Naive thymus-derived CD4-positive, alpha-beta T cell (primary cell): Measurements from ENCODE around the gene SLC22A23. TPM values are rescaled to one million over a fixed set of nuclear protein-coding genes. Genes with fewer than 3 reads are reported as not detected.

ENCODE experiments used
- ATAC-seq: fragments of 150-1000 bp; cut with Tn5 transposase; 2 replicates; pipeline ENCODE4 v1.10.0; 2021; ENCODE audit warnings: mild to moderate bottlenecking, moderate library complexity
- CTCF ChIA-PET: fragments of 350-600 bp; sonication (Branson Sonifier 250); formaldehyde crosslinking; loops from one replicate; lab custom pipeline; 2021; ENCODE audit warnings: antibody characterized with exemption; lab: Charles Lee
- POLR2A ChIA-PET: fragments of 350-600 bp; sonication (Branson Sonifier 250); formaldehyde crosslinking; loops from one replicate; lab custom pipeline; 2021; ENCODE audit warnings: antibody characterized with exemption, inconsistent platforms; lab: Charles Lee
- DNase-seq, 9 donors: peaks; one replicate each; pipeline versions ENCODE4 v3.0.0 to v3.0.0-alpha.2; 2020 to 2022; ENCODE audit warnings: mixed read lengths in 1 of 9
- H3K27ac ChIP-seq: one replicate; pipeline ENCODE4 v1.7.0; 2013; ENCODE audit warnings: mild to moderate bottlenecking, low read depth, low read length, moderate library complexity
- H3K27me3 ChIP-seq, 2 donors: one replicate each; pipeline ENCODE4 v1.7.0; 2013; ENCODE audit warnings: low read length in 2 of 2, mild to moderate bottlenecking in 2 of 2, moderate library complexity in 2 of 2; ENCODE audit not compliant: control insufficient read depth in 2 of 2, insufficient read depth in 2 of 2
- H3K36me3 ChIP-seq, 3 experiments: 1 replicate in 2 of 3; 2 replicates in 1 of 3; pipeline ENCODE4 v1.7.0; 2013; ENCODE audit warnings: low read length in 3 of 3, mild to moderate bottlenecking in 3 of 3, moderate library complexity in 1 of 3; ENCODE audit not compliant: insufficient read depth in 3 of 3, control insufficient read depth in 2 of 3
- H3K4me1 ChIP-seq, 2 donors: one replicate each; pipeline ENCODE4 v1.7.0; 2013; ENCODE audit warnings: low read length in 2 of 2, mild to moderate bottlenecking in 2 of 2, moderate library complexity in 1 of 2; ENCODE audit not compliant: control insufficient read depth in 2 of 2, insufficient read depth in 2 of 2
- H3K4me3 ChIP-seq: 2 replicates; pipeline ENCODE4 v1.7.0; 2013; ENCODE audit warnings: mild to moderate bottlenecking, low read length
- H3K9me3 ChIP-seq, 3 experiments: 1 replicate in 2 of 3; 2 replicates in 1 of 3; pipeline ENCODE4 v1.7.0; 2013; ENCODE audit warnings: low read length in 3 of 3; ENCODE audit not compliant: control insufficient read depth in 2 of 3
- H3K27ac Mint-ChIP-seq, 9 donors: one replicate each; pipeline ENCODE4 v1.8.0; 2020 to 2022; ENCODE audit warnings: mixed read lengths in 9 of 9, mild to moderate bottlenecking in 8 of 9, moderate library complexity in 5 of 9, inconsistent platforms in 2 of 9
- H3K27me3 Mint-ChIP-seq, 5 donors: one replicate each; pipeline ENCODE4 v1.8.0; 2021 to 2022; ENCODE audit warnings: mixed read lengths in 5 of 5, mild to moderate bottlenecking in 1 of 5
- H3K36me3 Mint-ChIP-seq, 5 donors: one replicate each; pipeline ENCODE4 v1.8.0; 2020 to 2022; ENCODE audit warnings: mixed read lengths in 5 of 5, mild to moderate bottlenecking in 3 of 5, inconsistent platforms in 1 of 5
- H3K4me1 Mint-ChIP-seq, 7 donors: one replicate each; pipeline ENCODE4 v1.8.0; 2020 to 2022; ENCODE audit warnings: mixed read lengths in 7 of 7, mild to moderate bottlenecking in 3 of 7, inconsistent platforms in 1 of 7
- H3K4me3 Mint-ChIP-seq, 10 donors: one replicate each; pipeline ENCODE4 v1.8.0; 2020 to 2022; ENCODE audit warnings: mild to moderate bottlenecking in 10 of 10, mixed read lengths in 10 of 10, moderate library complexity in 6 of 10, inconsistent platforms in 2 of 10
- H3K9me3 Mint-ChIP-seq, 11 donors: one replicate each; pipeline ENCODE4 v1.8.0; 2020 to 2022; ENCODE audit warnings: mixed read lengths in 11 of 11, mild to moderate bottlenecking in 4 of 11, inconsistent platforms in 1 of 11, moderate library complexity in 1 of 11
- intact Hi-C, 2 donors: fragments of 100-400 bp; cut with micrococcal nuclease; formaldehyde crosslinking; loops; one replicate each; pipeline ENCODE4 v1.15.1; 2023
- polyA plus RNA-seq, 2 donors: library from polyadenylated mRNA; unstranded; fragments of 300-500 nt; fragmentation: Illumina TruSeq; gene quantifications; one replicate each; pipeline ENCODE4 v1.2.3, GENCODE V29; 2021
- total RNA-seq, 6 experiments: library from RNA in 5 of 6; stranded (reverse) in 5 of 6; gene quantifications; 1 replicate in 5 of 6; 2 replicates in 1 of 6; pipeline ENCODE4 v1.2.3 and lab custom pipeline; 2021 to 2026

Gene SLC22A23
- total and polyA plus RNA-seq, 7 experiments from 2014 or later, result 1.1 to 23.8 (median 13.6) TPM

DNA sequence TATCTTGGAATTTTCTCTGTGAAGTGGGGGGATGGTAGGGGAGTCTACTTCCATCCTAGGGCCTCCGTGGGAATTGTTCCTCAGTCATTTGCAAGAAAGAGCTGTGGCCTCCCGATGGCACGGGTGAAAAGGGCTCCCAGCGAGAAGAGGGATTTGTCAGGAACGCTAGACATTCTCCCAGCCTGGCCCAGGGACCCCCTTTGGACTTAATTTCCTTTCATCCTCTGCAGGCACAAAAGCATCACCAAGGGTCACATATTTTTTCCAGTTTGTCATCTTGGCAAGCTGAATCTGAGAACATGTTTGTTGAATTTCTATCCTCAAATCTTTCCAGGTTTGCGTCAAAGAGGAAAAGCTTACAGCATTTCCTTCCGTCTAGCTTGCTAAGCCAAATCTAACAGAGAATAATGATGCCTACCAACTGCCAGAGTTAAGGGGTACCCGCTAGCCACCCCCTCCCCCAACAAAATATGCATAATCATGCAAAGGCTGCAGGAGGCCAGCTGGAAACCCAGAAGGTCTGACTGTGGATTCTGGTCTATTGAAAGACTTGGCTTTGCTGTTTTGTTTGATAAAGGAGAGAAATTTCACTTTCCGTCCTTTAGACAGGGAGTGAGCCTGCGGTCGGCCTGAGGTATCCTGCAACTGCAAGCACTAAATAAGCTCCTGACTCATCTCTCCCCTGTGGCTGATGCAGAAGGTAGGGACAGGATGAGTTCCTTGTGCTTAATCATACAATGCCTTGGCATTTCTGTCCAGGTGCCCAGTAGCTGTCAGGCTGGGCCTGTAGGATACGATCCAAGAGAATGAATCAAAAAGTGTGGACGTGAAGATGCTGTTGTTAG is 175.0 kb downstream of the SLC22A23 start:
- DNase-seq (no peak), ATAC-seq (no peak)
- Mint-ChIP-seq H3K27me3 (no peaks in the 10 kb centered on the region), H3K9me3 (peaks cover 0 to 2% (median 0%) of the 10 kb centered on the region in 11 donors), H3K4me1 (peaks cover 0 to 6% (median 4%) of the 10 kb centered on the region in 7 donors), H3K36me3 (peaks cover 0 to 3% (median 0%) of the 10 kb centered on the region in 5 donors), H3K27ac (no peak overlapping the region), H3K4me3 (no peak overlapping the region)
- ChIA-PET CTCF (interaction anchor here (0.8 to 4.6 kb wide), 7 partner anchors 8 to 697 kb away, joined by 3 to 67 read pairs (median 4); no protein-coding TSS in a partner anchor), POLR2A (interaction anchor here (0.9 to 1.1 kb wide), 2 partner anchors 175 to 178 kb away, joined by 3 read pairs; partner anchors contain the start of gene SLC22A23)
- H3K36me3 ChIP-seq, result peaks cover 0 to 33% (median 0%) of the 10 kb centered on the region in 3 experiments
- no peak overlapping the region for H3K4me3 ChIP-seq
- no peaks in the 10 kb centered on the region for H3K9me3 ChIP-seq
- H3K27ac ChIP-seq, result no peak overlapping the region
- peaks cover 0 to 5% of the 10 kb centered on the region in 2 donors for H3K4me1 ChIP-seq
- no peaks in the 10 kb centered on the region for H3K27me3 ChIP-seq
- intact Hi-C loops, result no loop called here

DNA sequence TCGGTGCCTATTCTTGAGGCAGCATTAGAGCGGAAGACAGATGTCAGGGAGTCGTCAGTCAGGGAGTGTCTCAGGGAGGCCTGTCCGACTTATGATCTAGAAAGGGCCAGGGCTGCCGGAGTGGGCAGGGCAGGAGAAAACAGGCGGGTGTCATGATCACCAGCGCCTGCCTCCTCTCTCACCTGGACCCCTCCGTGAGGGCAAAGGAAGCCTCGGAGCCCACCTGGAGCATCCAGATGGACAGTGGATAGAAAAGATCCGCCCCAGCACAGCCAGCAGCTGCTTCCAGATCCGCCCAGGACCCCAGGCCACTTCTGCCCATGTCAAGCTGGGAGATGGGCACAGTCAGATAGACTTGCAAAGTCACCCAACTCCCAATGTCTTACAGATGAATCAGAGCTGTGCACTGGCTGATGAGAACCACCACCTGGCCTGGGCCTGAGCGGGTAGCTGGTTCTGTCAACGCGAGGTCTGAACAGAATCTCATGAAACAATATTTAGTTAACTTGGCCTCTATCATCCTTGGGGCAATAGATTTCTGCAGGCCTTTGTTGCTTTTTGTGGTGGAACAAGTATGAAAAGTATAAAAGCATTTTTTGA is 175.9 kb downstream of the SLC22A23 start:
- H3K27me3 Mint-ChIP-seq, result no peaks in the 10 kb centered on the region
- Histone ChIP-seq H3K27ac (no peak overlapping the region), H3K27me3 (no peaks in the 10 kb centered on the region), H3K4me3 (no peak overlapping the region), H3K9me3 (no peaks in the 10 kb centered on the region), H3K4me1 (peaks cover 0 to 5% of the 10 kb centered on the region in 2 donors), H3K36me3 (peaks cover 0 to 27% (median 0%) of the 10 kb centered on the region in 3 experiments)
- peaks cover 0 to 3% (median 0%) of the 10 kb centered on the region in 5 donors for H3K36me3 Mint-ChIP-seq
- peaks cover 0 to 6% (median 4%) of the 10 kb centered on the region in 7 donors for H3K4me1 Mint-ChIP-seq
- ChIA-PET CTCF (interaction anchor here (1.2 to 4.6 kb wide), 4 partner anchors 173 to 698 kb away, joined by 3 to 67 read pairs (median 4); no protein-coding TSS in a partner anchor), POLR2A (interaction anchor here (0.9 to 1.1 kb wide), 2 partner anchors 176 to 179 kb away, joined by 3 read pairs; partner anchors contain the start of gene SLC22A23)
- peak overlapping the region in 1 of 9 donors; percentile 19 for H3K27ac Mint-ChIP-seq
- no peak overlapping the region for H3K4me3 Mint-ChIP-seq
- peaks cover 0 to 3% (median 0%) of the 10 kb centered on the region in 11 donors for H3K9me3 Mint-ChIP-seq
- DNase-seq (no peak), ATAC-seq (no peak)
- intact Hi-C loops, result no loop called here

DNA sequence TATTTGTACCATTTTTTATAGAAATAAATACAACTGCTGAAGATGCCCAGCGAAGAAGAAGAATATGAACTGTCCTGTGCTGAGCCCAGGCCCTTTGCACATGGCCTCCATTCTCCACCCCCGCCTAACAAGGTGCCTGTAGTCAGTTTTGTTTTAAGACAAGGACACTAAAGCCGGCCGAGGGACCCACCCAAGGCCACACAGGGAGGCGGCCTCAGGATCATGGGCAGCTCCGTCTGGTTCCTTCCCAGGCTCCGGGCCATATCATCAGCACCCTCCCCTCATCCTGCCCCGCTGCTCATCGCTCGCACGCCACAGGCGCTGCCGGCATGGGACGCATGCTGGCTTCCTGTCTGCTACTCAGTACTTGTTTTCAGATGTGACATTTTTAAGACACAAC is 176.8 kb downstream of the SLC22A23 start:
- no peak overlapping the region for H3K4me3 Mint-ChIP-seq
- ChIA-PET POLR2A (interaction anchor here (0.9 to 1.4 kb wide), 2 partner anchors 75 to 452 kb away, joined by 7 to 8 read pairs; no protein-coding TSS in a partner anchor), CTCF (interaction anchor here (0.6 to 4.6 kb wide), 14 partner anchors 10 to 930 kb away, joined by 3 to 67 read pairs (median 4); no protein-coding TSS in a partner anchor)
- no peak overlapping the region for H3K27ac ChIP-seq
- H3K36me3 Mint-ChIP-seq, result peaks cover 0 to 3% (median 0%) of the 10 kb centered on the region in 5 donors
- H3K4me1 Mint-ChIP-seq, result peaks cover 0 to 8% (median 4%) of the 10 kb centered on the region in 7 donors
- peaks cover 0 to 3% (median 0%) of the 10 kb centered on the region in 11 donors for H3K9me3 Mint-ChIP-seq
- no peak for ATAC-seq
- H3K4me3 ChIP-seq, result no peak overlapping the region
- intact Hi-C loops, result no loop called here
- no peaks in the 10 kb centered on the region for H3K27me3 ChIP-seq
- H3K36me3 ChIP-seq, result peaks cover 0 to 24% (median 0%) of the 10 kb centered on the region in 3 experiments
- H3K9me3 ChIP-seq, result no peaks in the 10 kb centered on the region
- H3K27me3 Mint-ChIP-seq, result no peaks in the 10 kb centered on the region
- DNase-seq, result no peak
- peak overlapping the region in 1 of 9 donors; percentile 38 for H3K27ac Mint-ChIP-seq
- H3K4me1 ChIP-seq, result peaks cover 0 to 5% of the 10 kb centered on the region in 2 donors

DNA sequence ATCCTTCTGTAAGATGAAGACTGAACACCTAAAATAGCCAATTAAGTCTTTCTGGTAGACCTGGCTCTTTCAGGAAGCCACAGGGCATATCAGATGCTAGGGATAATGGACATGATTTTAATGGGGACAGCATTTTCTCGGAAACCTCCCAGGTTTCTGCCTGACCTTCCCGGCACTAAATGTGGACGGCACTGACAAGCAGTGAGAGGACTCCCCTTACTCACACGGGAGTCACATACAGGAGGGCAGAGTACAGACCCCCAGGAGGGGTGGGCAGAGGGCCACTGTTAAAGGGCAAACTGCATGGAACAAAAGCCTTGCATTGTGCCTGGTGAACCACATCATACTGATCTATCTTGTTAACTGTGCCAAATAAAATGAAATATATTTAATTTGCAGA is 178.2 kb downstream of the SLC22A23 start:
- no peak for DNase-seq
- H3K9me3 Mint-ChIP-seq, result peaks cover 0 to 3% (median 0%) of the 10 kb centered on the region in 11 donors
- intact Hi-C loops, result loop anchor here (1.0 to 10.0 kb wide), 11 partner anchors 79 to 709 kb away; partner anchors contain the start of gene SLC22A23 (in 2 of the 2)
- POLR2A ChIA-PET, result interaction anchor here (1.4 kb wide), 1 partner anchor 454 kb away, joined by 8 read pairs; no protein-coding TSS in a partner anchor
- no peak overlapping the region for H3K4me3 Mint-ChIP-seq
- H3K27me3 Mint-ChIP-seq, result no peaks in the 10 kb centered on the region
- peaks cover 0 to 3% (median 0%) of the 10 kb centered on the region in 5 donors for H3K36me3 Mint-ChIP-seq
- no peak overlapping the region for H3K27ac Mint-ChIP-seq
- ATAC-seq, result no peak
- H3K4me3 ChIP-seq, result no peak overlapping the region
- no peak overlapping the region for H3K27ac ChIP-seq
- peaks cover 0 to 18% (median 0%) of the 10 kb centered on the region in 3 experiments for H3K36me3 ChIP-seq
- peaks cover 0 to 19% (median 9%) of the 10 kb centered on the region in 7 donors for H3K4me1 Mint-ChIP-seq
- H3K27me3 ChIP-seq, result no peaks in the 10 kb centered on the region
- CTCF ChIA-PET, result interaction anchor here (1.4 to 4.6 kb wide), 2 partner anchors 176 to 455 kb away, joined by 3 to 67 read pairs; no protein-coding TSS in a partner anchor
- no peaks in the 10 kb centered on the region for H3K9me3 ChIP-seq
- peaks cover 0 to 5% of the 10 kb centered on the region in 2 donors for H3K4me1 ChIP-seq

DNA sequence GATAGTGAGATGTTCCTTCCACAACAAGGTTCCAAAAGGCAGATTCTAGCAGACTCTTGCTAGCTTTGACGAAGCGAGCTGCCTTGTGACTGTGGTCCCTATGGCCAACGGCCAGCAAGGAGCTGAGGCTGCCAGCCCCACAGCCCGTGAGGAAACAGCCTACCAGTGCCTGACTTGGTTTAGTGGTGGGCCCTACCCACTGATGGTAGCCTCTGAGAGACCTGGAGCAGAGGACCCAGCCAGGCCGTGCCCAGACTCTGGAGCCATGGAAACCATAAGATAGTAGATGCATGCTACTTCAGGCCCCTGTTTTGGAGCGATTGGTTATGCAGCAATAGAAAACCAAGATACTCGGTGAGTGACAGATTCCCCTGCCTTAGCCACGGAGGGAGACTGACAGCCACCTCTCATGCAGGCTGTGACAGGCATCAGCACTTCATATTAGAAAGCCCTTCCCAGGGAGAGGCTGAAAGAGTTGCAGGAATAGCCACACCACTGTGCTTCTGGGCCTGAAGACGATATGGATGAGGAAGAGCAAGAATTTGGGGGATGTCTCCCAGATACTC is 178.9 kb downstream of the SLC22A23 start:
- Mint-ChIP-seq H3K4me3 (no peak overlapping the region), H3K27me3 (no peaks in the 10 kb centered on the region), H3K4me1 (peaks cover 3 to 21% (median 9%) of the 10 kb centered on the region in 7 donors), H3K9me3 (peaks cover 0 to 3% (median 0%) of the 10 kb centered on the region in 11 donors), H3K36me3 (peaks cover 0 to 3% (median 0%) of the 10 kb centered on the region in 5 donors), H3K27ac (peak overlapping the region in 1 of 9 donors; percentile 63)
- intact Hi-C loops, result loop anchor here (2.0 to 10.0 kb wide), 6 partner anchors 79 to 709 kb away; partner anchors contain the start of gene SLC22A23 (in 1 of the 2)
- no peak overlapping the region for H3K27ac ChIP-seq
- POLR2A ChIA-PET, result no interaction called here
- no peak for DNase-seq
- no peaks in the 10 kb centered on the region for H3K27me3 ChIP-seq
- H3K36me3 ChIP-seq, result peaks cover 0 to 18% (median 0%) of the 10 kb centered on the region in 3 experiments
- CTCF ChIA-PET, result interaction anchor here (1.3 kb wide), 1 partner anchor 8 kb away, joined by 4 read pairs; no protein-coding TSS in a partner anchor
- H3K4me1 ChIP-seq, result peaks cover 0 to 5% of the 10 kb centered on the region in 2 donors
- no peak overlapping the region for H3K4me3 ChIP-seq
- no peak for ATAC-seq
- no peaks in the 10 kb centered on the region for H3K9me3 ChIP-seq
